Breast epithelium (tissue), 3 donors: ENCODE results near the gene LRRC4C.

Source experiments
- POLR2A ChIP-seq: fragments of 450-650 bp; IDR thresholded peaks from one replicate; pipeline ENCODE4 v1.6.1; 2016; ENCODE audit warnings: antibody characterized with exemption, mild to moderate bottlenecking, moderate library complexity
- POLR2AphosphoS5 ChIP-seq, 3 donors: sonication (generic); formaldehyde crosslinking; IDR thresholded peaks; one replicate each; pipeline ENCODE4 v1.6.1; 2017; ENCODE audit warnings: antibody characterized with exemption in 3 of 3
- TF ChIP-seq, protein P1 (sequence below), 3 donors: fragments of 450-650 bp; IDR thresholded peaks; one replicate each; pipeline ENCODE4 v1.5.1; 2016 to 2017; ENCODE audit warnings: antibody characterized with exemption in 3 of 3, mild to moderate bottlenecking in 3 of 3, moderate library complexity in 3 of 3

DNA sequence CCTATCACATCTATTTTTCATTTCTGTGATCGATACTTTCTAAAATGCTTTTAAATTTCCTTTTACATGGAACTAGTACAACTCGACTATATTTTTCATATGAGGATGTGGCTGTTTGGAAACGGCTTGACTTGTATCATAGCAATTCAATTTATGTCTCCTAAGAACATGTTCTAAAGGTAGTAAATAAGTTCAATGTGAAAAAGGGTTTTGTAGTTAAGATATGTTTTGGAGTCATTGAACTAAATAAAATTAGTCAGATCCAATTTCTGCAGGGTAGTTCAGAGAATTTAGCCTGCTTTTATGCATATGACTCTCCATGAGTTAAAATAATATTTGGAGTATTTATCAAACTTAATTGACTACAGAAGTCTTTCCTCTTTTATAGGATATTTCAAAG lies 1121.4 kb downstream of the LRRC4C start:
- TF ChIP-seq, protein P1, sequence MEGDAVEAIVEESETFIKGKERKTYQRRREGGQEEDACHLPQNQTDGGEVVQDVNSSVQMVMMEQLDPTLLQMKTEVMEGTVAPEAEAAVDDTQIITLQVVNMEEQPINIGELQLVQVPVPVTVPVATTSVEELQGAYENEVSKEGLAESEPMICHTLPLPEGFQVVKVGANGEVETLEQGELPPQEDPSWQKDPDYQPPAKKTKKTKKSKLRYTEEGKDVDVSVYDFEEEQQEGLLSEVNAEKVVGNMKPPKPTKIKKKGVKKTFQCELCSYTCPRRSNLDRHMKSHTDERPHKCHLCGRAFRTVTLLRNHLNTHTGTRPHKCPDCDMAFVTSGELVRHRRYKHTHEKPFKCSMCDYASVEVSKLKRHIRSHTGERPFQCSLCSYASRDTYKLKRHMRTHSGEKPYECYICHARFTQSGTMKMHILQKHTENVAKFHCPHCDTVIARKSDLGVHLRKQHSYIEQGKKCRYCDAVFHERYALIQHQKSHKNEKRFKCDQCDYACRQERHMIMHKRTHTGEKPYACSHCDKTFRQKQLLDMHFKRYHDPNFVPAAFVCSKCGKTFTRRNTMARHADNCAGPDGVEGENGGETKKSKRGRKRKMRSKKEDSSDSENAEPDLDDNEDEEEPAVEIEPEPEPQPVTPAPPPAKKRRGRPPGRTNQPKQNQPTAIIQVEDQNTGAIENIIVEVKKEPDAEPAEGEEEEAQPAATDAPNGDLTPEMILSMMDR (IDR thresholded peaks at IDR 0.05) = no peak
- TF ChIP-seq POLR2AphosphoS5 (IDR thresholded peaks at IDR 0.05) = no peak
- no peak for TF ChIP-seq POLR2A
